Vagina (tissue), 2 donors: ENCODE measurements around the gene HOXC12. TPM values are rescaled to one million over a fixed set of nuclear protein-coding genes. Genes with fewer than 3 reads are reported as not detected.

Source experiments
- DNase-seq, 2 donors: peaks; one replicate each; pipeline ENCODE4 v3.0.0-alpha.2; 2017; ENCODE audit errors: extremely low spot score in 2 of 2
- H3K27ac ChIP-seq: fragments of 200-600 bp; sonication (generic); one replicate; pipeline ENCODE4 v1.5.1; 2019
- H3K27me3 ChIP-seq: fragments of 200-600 bp; sonication (generic); one replicate; pipeline ENCODE4 v1.5.1; 2019
- H3K36me3 ChIP-seq, 2 donors: fragments of 200-600 bp; sonication (generic); one replicate each; pipeline ENCODE4 v1.5.1; 2017 to 2019
- H3K4me1 ChIP-seq: fragments of 200-600 bp; sonication (generic); one replicate; pipeline ENCODE4 v1.5.1; 2019
- H3K4me3 ChIP-seq, 2 donors: fragments of 200-600 bp; sonication (generic); 1 replicate in 1 of 2; 2 replicates in 1 of 2; pipeline ENCODE4 v1.5.1; 2016 to 2019
- H3K9me3 ChIP-seq: fragments of 200-600 bp; sonication (generic); one replicate; pipeline ENCODE4 v1.5.1; 2019
- POLR2A ChIP-seq, 2 donors: fragments of 450-650 bp; IDR thresholded peaks; one replicate each; pipeline ENCODE4 v1.6.1; 2017; ENCODE audit warnings: antibody characterized with exemption in 2 of 2, mild to moderate bottlenecking in 2 of 2, moderate library complexity in 2 of 2
- POLR2AphosphoS5 ChIP-seq, 2 donors: sonication (generic); formaldehyde crosslinking; IDR thresholded peaks; one replicate each; pipeline ENCODE4 v1.9.0; 2017; ENCODE audit warnings: antibody characterized with exemption in 2 of 2, mild to moderate bottlenecking in 2 of 2, low read depth in 1 of 2; ENCODE audit not compliant: insufficient read depth in 1 of 2
- intact Hi-C: fragments of 100-400 bp; cut with DNase I; formaldehyde crosslinking; loops from one replicate; pipeline ENCODE4 v1.15.1; 2023
- total RNA-seq: library from RNA; depleted of rRNA; stranded (reverse); fragments of >200 nt; gene quantifications from one replicate; pipeline ENCODE4 v1.2.3, GENCODE V29; 2016
- TF ChIP-seq, protein P1 (sequence below), 3 experiments: fragments of 450-650 bp in 2 of 3; fragments of 200-600 bp in 1 of 3; sonication (generic) in 1 of 3; IDR thresholded peaks; one replicate each; pipeline ENCODE4 v1.5.1; 2017 to 2019; ENCODE audit warnings: antibody characterized with exemption in 3 of 3, mild to moderate bottlenecking in 2 of 3, moderate library complexity in 2 of 3

HOXC12 gene
- total RNA-seq, 1 donor from 2014 or later = not detected

DNA sequence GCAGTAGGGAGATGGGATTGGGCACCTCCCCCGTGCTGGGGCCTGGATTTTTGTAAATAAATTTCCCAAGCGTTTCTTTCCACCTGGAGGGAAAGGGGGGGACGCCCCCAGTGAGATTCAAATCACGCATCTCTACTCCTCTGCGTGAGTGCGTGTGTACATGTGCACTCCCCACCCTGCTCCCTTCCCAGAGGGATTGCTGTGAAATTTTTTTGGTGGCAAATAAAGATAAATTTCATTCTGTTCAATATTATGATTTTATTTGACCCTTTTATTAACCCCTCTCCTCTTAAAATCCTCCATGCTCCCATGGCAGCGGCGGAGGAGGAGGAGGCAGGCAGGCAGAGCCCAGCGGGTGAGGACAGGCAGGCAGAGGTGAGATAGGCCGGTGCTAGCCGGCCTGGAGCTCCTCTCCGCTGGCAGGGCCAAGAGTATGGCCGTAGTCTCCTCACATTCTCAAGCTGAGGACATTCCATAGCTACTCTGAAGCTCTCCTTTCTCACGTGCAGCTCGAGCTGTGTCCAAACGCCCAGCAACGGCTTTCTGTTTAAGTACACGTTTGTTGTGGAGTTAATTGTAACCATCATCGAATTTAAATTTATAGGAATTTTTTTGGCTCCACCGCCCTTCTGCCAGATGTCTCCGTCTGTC lies 21.6 kb downstream of the HOXC12 start:
- DNase-seq = no peak
- no peak overlapping the region for H3K27ac ChIP-seq
- intact Hi-C loops = no loop called here
- H3K36me3 ChIP-seq = no peaks in the 10 kb centered on the region
- H3K4me1 ChIP-seq = peaks cover 20% of the 10 kb centered on the region
- TF ChIP-seq POLR2AphosphoS5 (IDR thresholded peaks at IDR 0.05; ENCODE audit: insufficient read depth in 1 of 2, low read depth in 1 of 2) (no peak), POLR2A (IDR thresholded peaks at IDR 0.05) (no peak)
- TF ChIP-seq, protein P1, sequence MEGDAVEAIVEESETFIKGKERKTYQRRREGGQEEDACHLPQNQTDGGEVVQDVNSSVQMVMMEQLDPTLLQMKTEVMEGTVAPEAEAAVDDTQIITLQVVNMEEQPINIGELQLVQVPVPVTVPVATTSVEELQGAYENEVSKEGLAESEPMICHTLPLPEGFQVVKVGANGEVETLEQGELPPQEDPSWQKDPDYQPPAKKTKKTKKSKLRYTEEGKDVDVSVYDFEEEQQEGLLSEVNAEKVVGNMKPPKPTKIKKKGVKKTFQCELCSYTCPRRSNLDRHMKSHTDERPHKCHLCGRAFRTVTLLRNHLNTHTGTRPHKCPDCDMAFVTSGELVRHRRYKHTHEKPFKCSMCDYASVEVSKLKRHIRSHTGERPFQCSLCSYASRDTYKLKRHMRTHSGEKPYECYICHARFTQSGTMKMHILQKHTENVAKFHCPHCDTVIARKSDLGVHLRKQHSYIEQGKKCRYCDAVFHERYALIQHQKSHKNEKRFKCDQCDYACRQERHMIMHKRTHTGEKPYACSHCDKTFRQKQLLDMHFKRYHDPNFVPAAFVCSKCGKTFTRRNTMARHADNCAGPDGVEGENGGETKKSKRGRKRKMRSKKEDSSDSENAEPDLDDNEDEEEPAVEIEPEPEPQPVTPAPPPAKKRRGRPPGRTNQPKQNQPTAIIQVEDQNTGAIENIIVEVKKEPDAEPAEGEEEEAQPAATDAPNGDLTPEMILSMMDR (IDR thresholded peaks at IDR 0.05) = no peak
- H3K9me3 ChIP-seq = no peaks in the 10 kb centered on the region
- H3K27me3 ChIP-seq = peaks cover 21% of the 10 kb centered on the region
- H3K4me3 ChIP-seq = no peak overlapping the region

DNA sequence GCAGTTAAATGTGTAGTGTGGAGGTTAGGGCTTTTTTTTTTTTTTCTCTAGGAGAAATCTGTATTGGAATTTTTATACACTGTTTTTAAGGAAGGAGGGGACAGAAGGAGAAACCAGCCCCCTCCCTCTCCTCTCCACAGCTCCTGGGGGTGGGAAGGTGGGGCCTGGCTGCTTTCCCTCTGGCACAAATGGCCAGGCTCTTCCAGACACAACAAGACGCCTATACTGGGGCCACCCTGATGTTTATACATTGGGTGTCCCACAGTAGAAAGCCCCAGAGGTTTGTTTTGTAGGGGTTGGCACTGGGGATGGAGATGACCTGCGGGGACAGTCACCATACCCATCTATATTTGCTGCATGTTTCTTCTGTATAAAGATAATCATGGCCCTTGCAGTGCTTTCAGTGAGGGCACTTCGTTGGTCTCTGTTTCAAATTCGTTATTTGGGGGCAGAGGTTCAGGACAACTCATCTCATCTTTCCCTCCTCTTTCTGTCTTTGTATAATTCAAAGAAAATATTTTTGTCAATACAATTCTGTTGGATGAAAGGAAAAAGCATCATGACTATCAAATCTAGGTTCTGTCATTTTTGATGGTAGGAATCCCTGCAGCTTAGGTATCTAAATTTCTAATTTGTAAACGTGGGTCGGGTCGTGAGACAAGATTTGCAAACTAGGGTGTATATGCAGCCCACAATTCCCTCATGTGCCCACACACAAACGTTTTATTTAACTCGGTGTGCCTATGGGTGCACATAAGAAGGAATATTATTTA lies 22.3 kb downstream of the HOXC12 start:
- no peaks in the 10 kb centered on the region for H3K36me3 ChIP-seq

DNA sequence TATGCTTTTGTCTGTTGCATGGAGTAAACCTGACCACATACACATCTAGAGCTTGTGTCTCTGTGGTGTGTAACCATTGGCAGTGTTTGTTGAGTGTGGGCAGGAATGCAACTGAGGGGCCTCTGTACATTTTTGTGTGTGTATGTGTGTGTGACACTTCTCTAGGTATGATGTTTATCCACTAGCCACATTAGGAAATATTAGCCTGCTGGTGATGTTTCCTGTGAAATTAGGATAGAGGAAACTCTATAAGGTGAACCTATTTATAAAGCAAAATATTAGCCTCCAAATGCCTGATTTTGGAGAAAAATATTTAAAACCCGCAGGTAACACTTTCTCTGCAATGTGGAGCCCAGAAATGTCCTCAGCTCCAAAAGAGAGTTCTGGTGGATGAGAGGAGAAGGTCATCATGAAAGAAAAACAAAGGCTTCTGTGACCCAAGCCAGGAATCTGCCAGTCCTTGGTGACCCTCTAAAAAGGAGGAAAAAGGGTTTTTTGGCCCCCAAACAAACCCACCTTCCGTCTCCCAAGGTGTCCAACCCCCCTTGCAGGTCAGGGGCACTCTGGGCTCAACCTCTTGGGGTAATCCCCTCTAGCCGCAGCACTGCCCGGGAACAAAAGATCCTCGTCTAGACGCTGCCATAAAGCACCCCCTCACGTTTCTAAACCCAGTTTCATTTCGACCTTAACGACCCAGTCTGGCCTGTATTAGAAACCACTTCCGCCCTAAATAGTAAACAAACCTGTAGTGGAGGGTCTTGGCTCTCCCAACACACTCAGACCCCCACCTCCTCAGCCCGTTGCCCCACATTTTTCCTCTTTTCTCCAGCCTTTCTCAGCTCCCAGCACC lies 23.1 kb downstream of the HOXC12 start:
- intact Hi-C loops = no loop called here
- TF ChIP-seq, protein P1 (IDR thresholded peaks at IDR 0.05) = no peak
- no peak for TF ChIP-seq POLR2AphosphoS5 (IDR thresholded peaks at IDR 0.05; ENCODE audit: insufficient read depth in 1 of 2, low read depth in 1 of 2)
- TF ChIP-seq POLR2A (IDR thresholded peaks at IDR 0.05) = no peak
- DNase-seq = no peak
- H3K27ac ChIP-seq = no peak overlapping the region
- H3K4me1 ChIP-seq = peaks cover 20% of the 10 kb centered on the region
- no peaks in the 10 kb centered on the region for H3K36me3 ChIP-seq
- no peak overlapping the region for H3K4me3 ChIP-seq
- H3K27me3 ChIP-seq = peaks cover 21% of the 10 kb centered on the region
- no peaks in the 10 kb centered on the region for H3K9me3 ChIP-seq

More for the DNA sequence above, 22.3 kb downstream of the HOXC12 start:
- no peak for DNase-seq
- intact Hi-C loops = no loop called here
- TF ChIP-seq, protein P1 (IDR thresholded peaks at IDR 0.05) = no peak
- no peak for TF ChIP-seq POLR2A (IDR thresholded peaks at IDR 0.05)
- TF ChIP-seq POLR2AphosphoS5 (IDR thresholded peaks at IDR 0.05; ENCODE audit: insufficient read depth in 1 of 2, low read depth in 1 of 2) = no peak
- Histone ChIP-seq H3K4me3 (no peak overlapping the region), H3K4me1 (peaks cover 20% of the 10 kb centered on the region), H3K27ac (no peak overlapping the region), H3K27me3 (peaks cover 21% of the 10 kb centered on the region), H3K9me3 (no peaks in the 10 kb centered on the region)

DNA sequence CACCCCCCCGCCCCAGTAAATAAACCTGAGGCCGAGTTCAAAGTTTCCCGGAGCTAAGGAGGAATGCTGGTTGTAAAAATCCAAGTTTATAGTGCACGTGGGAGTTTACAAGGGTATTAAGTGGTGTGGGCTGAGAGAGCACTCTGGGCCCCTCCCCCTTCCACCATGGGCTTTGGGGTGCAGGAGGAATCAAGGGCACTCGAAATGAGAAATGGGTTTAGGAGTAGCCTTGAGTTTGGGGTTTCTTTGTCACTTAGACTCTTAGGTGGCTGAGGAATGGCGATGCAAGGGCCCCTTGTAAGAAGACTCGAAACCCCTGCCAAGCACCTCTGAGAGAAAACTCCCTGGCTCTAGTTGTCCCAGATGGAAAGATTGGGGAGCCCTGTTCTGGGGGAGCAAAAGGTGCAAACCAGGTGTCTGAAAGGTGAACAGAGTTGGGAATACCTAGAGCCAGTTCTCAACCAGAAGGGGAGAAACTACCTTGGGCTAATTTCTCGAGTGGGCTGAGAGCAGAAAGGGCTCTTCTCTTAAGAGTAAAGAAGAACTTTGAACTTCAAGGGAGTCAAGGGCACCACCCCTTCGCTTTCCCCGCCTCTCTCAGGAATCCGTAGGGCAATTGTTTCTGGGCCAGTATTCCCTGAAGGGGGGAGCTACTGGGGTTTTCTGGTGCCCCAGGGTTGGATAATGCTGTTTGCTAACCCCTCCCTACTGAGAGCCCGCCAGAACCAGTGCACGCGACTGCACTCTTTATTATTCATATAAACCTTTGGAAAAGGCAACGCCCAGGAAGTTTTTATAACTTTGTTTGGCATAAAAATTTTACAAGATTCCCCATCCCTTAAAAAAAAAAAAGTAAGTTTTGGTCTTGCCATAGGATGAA lies 24.0 kb downstream of the HOXC12 start:
- Histone ChIP-seq H3K9me3 (no peaks in the 10 kb centered on the region), H3K36me3 (no peaks in the 10 kb centered on the region), H3K4me1 (peaks cover 16% of the 10 kb centered on the region), H3K27ac (no peak overlapping the region), H3K4me3 (no peak overlapping the region), H3K27me3 (peaks cover 21% of the 10 kb centered on the region)
- intact Hi-C loops = no loop called here
- TF ChIP-seq, protein P1 (IDR thresholded peaks at IDR 0.05) = no peak
- no peak for TF ChIP-seq POLR2A (IDR thresholded peaks at IDR 0.05)
- no peak for TF ChIP-seq POLR2AphosphoS5 (IDR thresholded peaks at IDR 0.05; ENCODE audit: insufficient read depth in 1 of 2, low read depth in 1 of 2)
- no peak for DNase-seq
